Measurements from ENCODE around the gene CMTM8. TPM values are rescaled to one million over a fixed set of nuclear protein-coding genes. Genes with fewer than 3 reads are reported as not detected.
A peak's percentile ranks its signal among the peaks of the same experiment; 100 is the strongest.

The CMTM8 gene
- total and polyA plus RNA-seq, 8 donors = 1.3 to 8.1 (median 5.3) TPM; not detected in 2

DNA sequence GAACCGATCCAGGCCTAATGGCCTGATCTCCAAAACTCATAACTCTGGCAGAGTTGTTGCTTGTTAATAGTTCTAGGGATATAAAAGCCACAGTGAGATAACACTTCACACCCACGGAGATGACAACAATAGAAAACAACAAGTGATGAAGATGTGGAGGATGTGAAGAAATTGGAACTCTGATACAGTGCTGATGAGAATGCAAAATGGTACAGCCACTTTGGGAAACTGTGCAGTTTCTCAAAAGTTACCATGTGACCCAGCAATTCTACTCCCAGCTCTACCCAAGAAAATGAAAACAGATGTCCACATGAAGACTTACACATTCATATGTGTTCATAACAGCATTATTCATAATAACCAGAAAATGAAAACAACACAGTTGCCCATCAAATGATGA, 157.0 kb downstream of the CMTM8 start:
- TF ChIP-seq POLR2A (IDR thresholded peaks at IDR 0.05) (no peak), POLR2AphosphoS5 (IDR thresholded peaks at IDR 0.05) (no peak), EP300 (IDR thresholded peaks at IDR 0.05) (no peak)
- TF ChIP-seq, protein P1, sequence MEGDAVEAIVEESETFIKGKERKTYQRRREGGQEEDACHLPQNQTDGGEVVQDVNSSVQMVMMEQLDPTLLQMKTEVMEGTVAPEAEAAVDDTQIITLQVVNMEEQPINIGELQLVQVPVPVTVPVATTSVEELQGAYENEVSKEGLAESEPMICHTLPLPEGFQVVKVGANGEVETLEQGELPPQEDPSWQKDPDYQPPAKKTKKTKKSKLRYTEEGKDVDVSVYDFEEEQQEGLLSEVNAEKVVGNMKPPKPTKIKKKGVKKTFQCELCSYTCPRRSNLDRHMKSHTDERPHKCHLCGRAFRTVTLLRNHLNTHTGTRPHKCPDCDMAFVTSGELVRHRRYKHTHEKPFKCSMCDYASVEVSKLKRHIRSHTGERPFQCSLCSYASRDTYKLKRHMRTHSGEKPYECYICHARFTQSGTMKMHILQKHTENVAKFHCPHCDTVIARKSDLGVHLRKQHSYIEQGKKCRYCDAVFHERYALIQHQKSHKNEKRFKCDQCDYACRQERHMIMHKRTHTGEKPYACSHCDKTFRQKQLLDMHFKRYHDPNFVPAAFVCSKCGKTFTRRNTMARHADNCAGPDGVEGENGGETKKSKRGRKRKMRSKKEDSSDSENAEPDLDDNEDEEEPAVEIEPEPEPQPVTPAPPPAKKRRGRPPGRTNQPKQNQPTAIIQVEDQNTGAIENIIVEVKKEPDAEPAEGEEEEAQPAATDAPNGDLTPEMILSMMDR (IDR thresholded peaks at IDR 0.05) = no peak
- DNase-seq = no peak
- intact Hi-C loops (cut with DNase I; ENCODE audit: low total_unique reads) = no loop called here
- no peaks in the 10 kb centered on the region for H3K27me3 ChIP-seq
- H3K36me3 ChIP-seq = no peaks in the 10 kb centered on the region
- H3K4me1 ChIP-seq = peaks cover under 1 to 58% (median 25%) of the 10 kb centered on the region in 4 donors
- 25 to 52% (median 49%) methylated on average over 2 of the region's 2 CpGs for WGBS, 5 donors
- H3K4me3 ChIP-seq = no peak overlapping the region
- no peak overlapping the region for H3K27ac ChIP-seq
- no peaks in the 10 kb centered on the region for H3K9me3 ChIP-seq

DNA sequence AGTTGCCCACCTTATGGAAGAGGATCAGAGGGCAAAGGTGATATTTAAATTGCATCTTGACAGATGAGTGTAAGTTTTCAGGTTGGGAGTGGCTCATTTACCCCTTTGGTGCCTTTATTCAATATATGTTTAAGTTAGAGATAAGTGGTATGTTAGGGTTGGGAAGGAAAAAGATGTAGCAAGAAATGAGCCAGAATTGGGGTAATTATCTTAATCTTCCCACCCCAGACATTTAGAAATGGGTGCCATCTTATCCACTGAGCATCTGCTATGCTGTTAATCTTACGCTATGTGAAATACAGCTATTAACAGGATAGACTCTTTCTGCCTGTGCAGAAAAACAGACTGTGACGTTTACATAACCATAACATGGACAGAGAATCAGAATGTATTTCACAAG, 159.5 kb downstream of the CMTM8 start:
- Histone ChIP-seq H3K4me3 (no peak overlapping the region), H3K27me3 (no peaks in the 10 kb centered on the region), H3K27ac (peak overlapping the region in 1 of 5 donors; percentile 39), H3K4me1 (peaks cover 10 to 71% (median 41%) of the 10 kb centered on the region in 4 donors), H3K36me3 (no peaks in the 10 kb centered on the region), H3K9me3 (no peaks in the 10 kb centered on the region)
- TF ChIP-seq POLR2AphosphoS5 (IDR thresholded peaks at IDR 0.05) = no peak
- no peak for TF ChIP-seq POLR2A (IDR thresholded peaks at IDR 0.05)
- TF ChIP-seq, protein P1 (IDR thresholded peaks at IDR 0.05) = no peak
- TF ChIP-seq EP300 (IDR thresholded peaks at IDR 0.05) = no peak
- DNase-seq = no peak
- intact Hi-C loops (cut with DNase I; ENCODE audit: low total_unique reads) = no loop called here
- 40 to 61% (median 58%) methylated on average over 2 of the region's 2 CpGs for WGBS, 5 donors

- TF ChIP-seq POLR2A (IDR thresholded peaks at IDR 0.05) (no peak), EP300 (IDR thresholded peaks at IDR 0.05) (no peak)
- no peaks in the 10 kb centered on the region for H3K27me3 ChIP-seq
- peak overlapping the region in 3 of 5 donors; percentile 25 to 49 (median 34) for H3K27ac ChIP-seq
- 68 to 78% (median 74%) methylated on average over 10 of the region's 10 CpGs for WGBS, 5 donors
- peak in 1 of 2 donors; percentile 38 for DNase-seq
- peaks cover 10 to 71% (median 42%) of the 10 kb centered on the region in 4 donors for H3K4me1 ChIP-seq
- H3K4me3 ChIP-seq = no peak overlapping the region
- no peaks in the 10 kb centered on the region for H3K9me3 ChIP-seq
- H3K36me3 ChIP-seq = no peaks in the 10 kb centered on the region
- intact Hi-C loops (cut with DNase I; ENCODE audit: low total_unique reads) = no loop called here
These were observed 160.1 kb downstream of the CMTM8 start for GRCh38 chr3:32398531-32398930.

DNA sequence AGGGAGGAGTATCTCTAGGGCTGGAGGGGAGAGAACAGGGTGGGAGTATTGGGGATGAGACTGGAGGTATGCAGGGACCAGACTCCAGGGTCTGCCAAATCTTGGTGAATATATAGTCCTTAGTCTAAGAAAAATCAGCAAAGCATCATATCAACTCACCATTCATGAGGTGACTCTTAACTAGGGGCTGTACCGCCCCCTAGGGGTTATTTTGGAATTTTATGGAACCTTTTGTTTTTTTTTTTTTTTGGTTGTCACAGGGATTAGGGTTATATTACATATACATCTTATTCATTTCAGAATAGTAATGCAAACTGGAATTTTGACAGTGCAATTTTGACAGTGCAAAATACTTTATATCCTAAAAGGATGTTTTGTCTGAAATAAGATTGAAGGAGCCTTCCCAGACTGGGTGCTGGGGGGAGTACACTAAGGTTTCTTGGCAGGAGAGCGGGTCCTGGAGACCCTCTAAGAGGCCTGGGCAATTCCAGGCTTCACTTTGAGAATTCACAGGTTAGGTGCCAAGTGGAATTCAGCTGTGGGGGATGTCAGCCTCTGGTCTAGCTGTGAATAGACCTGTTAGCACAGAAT, 160.6 kb downstream of the CMTM8 start:
- Histone ChIP-seq H3K4me1 (peaks cover 10 to 69% (median 42%) of the 10 kb centered on the region in 4 donors), H3K36me3 (no peaks in the 10 kb centered on the region), H3K4me3 (no peak overlapping the region), H3K9me3 (no peaks in the 10 kb centered on the region), H3K27ac (peak overlapping the region in 4 of 5 donors; percentile 25 to 97 (median 61)), H3K27me3 (no peaks in the 10 kb centered on the region)
- WGBS, 5 donors = 36 to 58% (median 52%) methylated on average over 2 of the region's 2 CpGs
- intact Hi-C loops (cut with DNase I; ENCODE audit: low total_unique reads) = no loop called here
- peak in 1 of 2 donors; percentile 80 for DNase-seq
- TF ChIP-seq POLR2A (IDR thresholded peaks at IDR 0.05) (no peak), EP300 (IDR thresholded peaks at IDR 0.05) (no peak)
- TF ChIP-seq, protein P1 (IDR thresholded peaks at IDR 0.05) = peak in 4 of 7 experiments; percentile 37 to 61 (median 52)

- WGBS, 5 donors = 12 to 25% (median 18%) methylated on average over 2 to 11 of the region's 11 CpGs
- Histone ChIP-seq H3K27me3 (no peaks in the 10 kb centered on the region), H3K27ac (peak overlapping the region; percentile 84 to 97 (median 88)), H3K4me3 (peak overlapping the region; percentile 37 to 54 (median 50)), H3K4me1 (peaks cover 21 to 81% (median 55%) of the 10 kb centered on the region in 4 donors), H3K9me3 (no peaks in the 10 kb centered on the region), H3K36me3 (no peaks in the 10 kb centered on the region)
- intact Hi-C loops (cut with DNase I; ENCODE audit: low total_unique reads) = no loop called here
- no peak for DNase-seq
- TF ChIP-seq EP300 (IDR thresholded peaks at IDR 0.05) (no peak), POLR2A (IDR thresholded peaks at IDR 0.05) (no peak), POLR2AphosphoS5 (IDR thresholded peaks at IDR 0.05) (no peak)
- TF ChIP-seq, protein P1 (IDR thresholded peaks at IDR 0.05) = no peak
These were observed 162.6 kb downstream of the CMTM8 start for GRCh38 chr3:32401126-32401525.
